ENCODE data around the gene LHFPL3.

LHFPL3 gene

GRCh38 chr7:104805449-104806317, 477.3 kb downstream of the LHFPL3 start:
- no peak for DNase-seq

GRCh38 chr7:104807671-104808070, 479.3 kb downstream of the LHFPL3 start:
- DNase-seq = no peak

GRCh38 chr7:104809906-104810305, 481.5 kb downstream of the LHFPL3 start:
- DNase-seq = no peak

- DNase-seq = no peak
Observed at GRCh38 chr7:104814126-104814525, 485.7 kb downstream of the LHFPL3 start.

DNA sequence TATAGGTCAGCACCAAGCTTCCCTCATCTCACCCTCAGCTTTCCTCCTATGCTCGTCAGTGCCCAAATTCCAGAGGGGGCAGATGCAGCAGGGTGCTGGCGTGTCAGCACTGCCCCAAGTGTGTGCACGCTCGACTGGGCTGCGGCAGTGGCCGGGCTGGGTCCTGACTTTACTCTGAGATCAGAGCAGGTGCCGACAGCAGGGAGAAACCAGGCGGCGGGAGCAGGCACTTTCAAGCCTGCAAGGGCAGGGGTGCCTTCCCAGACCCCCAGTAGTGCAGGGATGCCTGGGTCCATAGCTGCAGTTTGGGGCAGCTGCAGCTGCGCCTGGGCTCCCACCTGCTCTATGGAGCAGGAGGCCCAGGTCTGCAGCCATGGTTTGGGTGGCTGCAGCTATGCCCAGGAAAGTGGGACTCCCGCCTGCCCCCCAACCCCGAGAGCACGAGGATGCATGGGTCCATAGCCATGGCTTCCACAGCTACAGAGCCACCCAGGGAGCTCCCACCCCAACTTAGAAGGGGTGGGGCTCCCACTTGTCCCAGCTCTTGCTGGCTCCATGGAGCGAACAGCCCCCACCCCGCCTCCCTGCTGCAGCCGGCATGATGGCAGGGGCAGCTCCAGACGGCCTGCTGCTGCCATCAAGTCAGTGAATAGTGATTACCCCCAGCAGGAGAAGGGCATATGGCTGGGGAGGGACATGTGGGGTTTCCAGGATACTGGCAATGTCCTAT, 486.4 kb downstream of the LHFPL3 start:
- DNase-seq = no peak

DNA sequence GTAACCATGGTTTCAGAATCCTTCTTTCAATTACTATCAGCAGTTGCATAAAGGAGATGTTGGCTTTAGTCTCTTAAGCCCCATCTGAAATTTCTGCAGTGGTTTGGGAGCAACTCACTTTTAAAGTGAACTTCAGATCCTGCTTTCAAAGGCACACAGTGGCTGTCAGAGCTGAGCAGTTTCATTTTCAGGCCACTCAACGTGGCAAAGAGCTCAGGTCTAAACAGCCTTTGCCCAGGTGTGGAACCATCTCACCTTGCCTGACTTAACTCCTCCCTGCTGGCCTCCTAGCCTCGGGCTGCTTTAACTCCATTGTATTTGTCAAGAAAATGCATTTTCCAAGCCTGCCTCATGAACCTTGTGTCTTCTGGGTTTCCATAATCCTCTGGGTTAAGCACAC, 488.1 kb downstream of the LHFPL3 start:
- no peak for DNase-seq

- DNase-seq = no peak
Observed at GRCh38 chr7:104818961-104819880, 490.8 kb downstream of the LHFPL3 start.

GRCh38 chr7:104820836-104821535, 492.6 kb downstream of the LHFPL3 start:
- DNase-seq = no peak

DNA sequence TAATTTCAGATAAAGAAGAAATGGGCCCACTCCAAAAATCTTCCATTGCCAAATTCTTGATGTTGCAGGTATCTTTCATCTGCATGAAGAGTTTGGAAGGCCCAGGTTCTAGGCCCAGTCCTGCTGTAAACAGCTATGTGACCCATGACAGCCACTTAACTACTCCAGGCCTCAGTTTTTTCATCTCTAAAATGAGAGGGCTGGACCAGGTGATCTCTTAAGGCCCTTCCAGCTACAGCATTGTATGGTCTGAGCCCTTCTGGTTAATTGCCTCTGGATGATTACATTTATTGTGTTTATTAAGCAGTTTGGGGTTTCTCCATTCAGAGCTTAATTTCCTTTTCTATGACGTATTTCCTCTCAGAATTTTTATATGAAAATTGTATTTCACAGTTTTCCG, 494.8 kb downstream of the LHFPL3 start:
- no peak for DNase-seq

DNA sequence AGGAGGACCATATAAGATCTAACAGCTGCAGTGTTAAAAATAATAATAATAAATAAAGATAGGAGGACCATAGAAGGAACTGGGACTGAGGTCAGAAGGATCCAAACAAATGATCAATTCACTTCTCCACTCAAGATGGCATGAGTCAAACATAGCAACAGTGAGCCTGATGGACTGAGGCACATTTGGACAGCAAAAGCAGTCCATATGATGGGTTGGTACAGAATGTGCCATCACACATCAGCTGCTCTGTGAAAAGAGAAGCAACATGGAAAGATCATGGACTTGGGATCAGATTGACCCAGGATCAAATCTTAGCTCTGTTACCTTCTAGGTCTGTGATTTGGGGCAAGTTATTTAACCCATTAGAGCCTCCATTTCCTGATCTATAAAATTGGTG, 496.7 kb downstream of the LHFPL3 start:
- no peak for DNase-seq

- DNase-seq = no peak
Observed at GRCh38 chr7:104826135-104826534, 497.7 kb downstream of the LHFPL3 start.

- no peak for DNase-seq
Observed at GRCh38 chr7:104836976-104837375, 508.6 kb downstream of the LHFPL3 start.

GRCh38 chr7:104838537-104839299, 510.3 kb downstream of the LHFPL3 start:
- DNase-seq = no peak

GRCh38 chr7:104839842-104840241, 511.4 kb downstream of the LHFPL3 start:
- no peak for DNase-seq

DNA sequence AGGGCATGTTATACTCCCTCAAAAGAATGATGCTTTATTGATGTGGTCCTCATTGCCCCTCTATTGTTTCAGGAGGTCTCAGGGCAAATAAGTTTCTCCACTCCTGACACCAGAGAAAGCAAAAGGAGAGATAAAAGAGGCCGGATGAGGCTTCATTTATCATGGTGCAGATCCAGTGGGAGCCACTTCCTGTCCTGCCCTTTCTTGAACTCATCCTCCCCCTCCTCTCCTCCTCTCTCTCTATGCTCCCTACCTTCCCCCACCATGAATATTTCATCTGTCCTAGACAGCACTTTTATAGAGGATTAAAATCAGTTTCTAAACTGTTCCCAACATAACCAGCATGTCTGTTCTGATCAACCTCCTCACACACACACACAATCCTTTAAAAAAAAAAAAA, 513.4 kb downstream of the LHFPL3 start:
- no peak for DNase-seq

GRCh38 chr7:104843198-104843597, 514.8 kb downstream of the LHFPL3 start:
- DNase-seq = no peak

GRCh38 chr7:104845557-104845956, 517.2 kb downstream of the LHFPL3 start:
- DNase-seq = no peak

- no peak for DNase-seq
Observed at GRCh38 chr7:104846731-104847130, 518.3 kb downstream of the LHFPL3 start.

GRCh38 chr7:104848138-104848990, 520.0 kb downstream of the LHFPL3 start:
- DNase-seq = peak; percentile 36

GRCh38 chr7:104850374-104850773, 522.0 kb downstream of the LHFPL3 start:
- DNase-seq = no peak

GRCh38 chr7:104851268-104851667, 522.9 kb downstream of the LHFPL3 start:
- DNase-seq = no peak
